SK-N-SH (cell line): ENCODE data around the gene BARX1.

ENCODE experiments used
- CTCF ChIP-seq: fragments of 200-600 bp; sonication (generic); IDR thresholded peaks from 2 replicates; pipeline ENCODE4 v1.6.1; 2017; ENCODE audit warnings: antibody characterized with exemption, mild to moderate bottlenecking, moderate library complexity
- EZH2phosphoT487 ChIP-seq: fragments of 200-600 bp; sonication (generic); IDR thresholded peaks from 2 replicates; pipeline ENCODE4 v1.6.1; 2017; ENCODE audit warnings: low read depth, mixed run types, mild to moderate bottlenecking, antibody characterized with exemption, moderate library complexity, borderline replicate concordance
- FOXJ3 ChIP-seq: sonication (generic); formaldehyde crosslinking; IDR thresholded peaks from 2 replicates; pipeline ENCODE4 v1.5.1; 2020; ENCODE audit warnings: mild to moderate bottlenecking, missing genetic modification reagents
- JUND ChIP-seq: IDR thresholded peaks from 2 replicates; pipeline ENCODE4 v1.4.0; 2012
- NFIC ChIP-seq: IDR thresholded peaks from 2 replicates; pipeline ENCODE4 v1.4.0; 2012; ENCODE audit warnings: borderline replicate concordance
- POLR2AphosphoS5 ChIP-seq: IDR thresholded peaks from 2 replicates; pipeline ENCODE4 v1.6.1; 2012; ENCODE audit warnings: low read depth, low read length
- RXRA ChIP-seq: IDR thresholded peaks from 2 replicates; pipeline ENCODE4 v1.4.0; 2012; ENCODE audit warnings: low read depth, mild to moderate bottlenecking, borderline replicate concordance
- TAF1 ChIP-seq: IDR thresholded peaks from 2 replicates; pipeline ENCODE4 v1.6.1; 2012; ENCODE audit warnings: low read depth, mild to moderate bottlenecking, low read length, moderate library complexity, borderline replicate concordance
- USF1 ChIP-seq: IDR thresholded peaks from 2 replicates; pipeline ENCODE4 v1.4.0; 2012; ENCODE audit warnings: low read depth, borderline replicate concordance
- USF2 ChIP-seq: fragments of 150-350 bp; IDR thresholded peaks from 2 replicates; pipeline ENCODE4 v1.6.1; 2017; ENCODE audit warnings: antibody characterized with exemption, low read length, low read depth, borderline replicate concordance
- ZBTB33 ChIP-seq: IDR thresholded peaks from 2 replicates; pipeline ENCODE4 v1.4.0; 2012; ENCODE audit warnings: low read depth, borderline replicate concordance

GRCh38 chr9:93994545-93994944 is 39.4 kb upstream of the BARX1 start:
- TF ChIP-seq TAF1 (no peak), CTCF (no peak), ZBTB33 (no peak), POLR2AphosphoS5 (no peak), USF2 (no peak), RXRA (no peak), JUND (no peak), USF1 (no peak), FOXJ3 (CRISPR knock-in tag) (no peak), NFIC (no peak), EZH2phosphoT487 (no peak)
